ENCODE results near the gene PUDP. TPM values are rescaled to one million over a fixed set of nuclear protein-coding genes. Genes with fewer than 3 reads are reported as not detected.

Gene PUDP
- total RNA-seq, 2 donors from 2014 or later, result 17.2 to 27.0 TPM

DNA sequence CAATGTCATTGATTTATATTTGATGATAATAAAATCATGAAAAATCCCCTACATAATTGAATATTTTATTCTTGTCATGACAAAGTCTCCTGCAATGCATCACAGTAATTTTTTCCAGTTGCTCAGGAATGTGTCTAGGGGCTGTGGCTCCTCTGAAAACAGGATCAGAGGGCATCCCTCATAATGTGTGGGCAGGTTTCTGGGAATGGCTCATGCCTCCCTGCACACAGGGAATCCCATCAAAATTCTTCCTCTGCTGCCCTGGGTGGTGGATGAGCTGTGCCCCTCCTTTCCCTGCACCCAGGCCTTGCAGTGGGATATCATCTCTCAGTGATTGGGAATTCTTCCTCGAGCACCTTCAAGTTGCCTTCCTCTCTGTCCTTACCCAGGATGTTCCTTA is 20.4 kb upstream of the PUDP start:
- H3K36me3 ChIP-seq, result no peaks in the 10 kb centered on the region
- no peaks in the 10 kb centered on the region for H3K27me3 ChIP-seq
- no peak for TF ChIP-seq CTCF (IDR thresholded peaks at IDR 0.05)
- H3K4me1 ChIP-seq, result no peaks in the 10 kb centered on the region
- H3K27ac ChIP-seq, result no peak overlapping the region
- H3K9me3 ChIP-seq, result peaks cover 0 to 9% of the 10 kb centered on the region in 2 donors
- DNase-seq (ENCODE audit: low spot score), result no peak
- H3K4me3 ChIP-seq, result no peak overlapping the region

GRCh38 chrX:7164174-7164573 is 16.2 kb upstream of the PUDP start:
- Histone ChIP-seq H3K27me3 (no peaks in the 10 kb centered on the region), H3K4me1 (no peaks in the 10 kb centered on the region), H3K36me3 (no peaks in the 10 kb centered on the region), H3K9me3 (peaks cover 0 to 7% of the 10 kb centered on the region in 2 donors), H3K27ac (no peak overlapping the region), H3K4me3 (no peak overlapping the region)
- TF ChIP-seq CTCF (IDR thresholded peaks at IDR 0.05), result no peak
- no peak for DNase-seq (ENCODE audit: low spot score)

GRCh38 chrX:7163146-7163677 is 15.3 kb upstream of the PUDP start:
- no peak overlapping the region for H3K4me3 ChIP-seq
- no peaks in the 10 kb centered on the region for H3K36me3 ChIP-seq
- no peaks in the 10 kb centered on the region for H3K4me1 ChIP-seq
- no peak overlapping the region for H3K27ac ChIP-seq
- no peaks in the 10 kb centered on the region for H3K9me3 ChIP-seq
- no peaks in the 10 kb centered on the region for H3K27me3 ChIP-seq
- TF ChIP-seq CTCF (IDR thresholded peaks at IDR 0.05), result no peak
- DNase-seq (ENCODE audit: low spot score), result no peak

GRCh38 chrX:7159149-7159861 is 11.4 kb upstream of the PUDP start:
- Histone ChIP-seq H3K4me3 (no peak overlapping the region), H3K9me3 (no peaks in the 10 kb centered on the region), H3K36me3 (no peaks in the 10 kb centered on the region), H3K27me3 (no peaks in the 10 kb centered on the region), H3K27ac (no peak overlapping the region), H3K4me1 (no peaks in the 10 kb centered on the region)
- TF ChIP-seq CTCF (IDR thresholded peaks at IDR 0.05), result no peak
- no peak for DNase-seq (ENCODE audit: low spot score)

DNA sequence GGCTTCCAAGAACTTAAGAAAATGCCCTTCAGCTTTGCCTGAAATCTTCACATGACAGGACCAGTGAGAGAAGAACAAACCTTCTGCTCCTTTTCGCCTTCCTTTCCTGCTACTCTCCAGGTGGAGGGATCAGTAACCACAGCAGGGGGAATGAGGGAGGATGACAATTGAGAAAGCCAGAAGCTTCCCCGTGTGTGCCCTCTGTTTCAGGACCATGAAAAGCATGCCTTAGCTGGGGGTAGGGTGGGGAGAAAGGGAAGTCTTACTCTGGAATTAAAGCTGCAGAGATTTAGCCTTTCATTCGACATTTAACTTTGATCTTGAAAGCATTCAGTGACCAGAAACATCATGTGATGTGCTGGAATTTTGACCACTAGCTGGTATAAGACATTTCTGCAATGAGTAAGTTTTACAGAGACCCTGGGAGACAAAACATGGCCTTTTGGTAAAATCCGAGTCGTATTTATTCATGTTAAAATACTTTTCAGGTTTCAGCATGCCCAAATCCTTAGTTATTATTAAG is 10.6 kb upstream of the PUDP start:
- no peak for DNase-seq (ENCODE audit: low spot score)
- Histone ChIP-seq H3K27me3 (no peaks in the 10 kb centered on the region), H3K9me3 (no peaks in the 10 kb centered on the region), H3K4me1 (no peaks in the 10 kb centered on the region), H3K4me3 (no peak overlapping the region), H3K27ac (no peak overlapping the region), H3K36me3 (no peaks in the 10 kb centered on the region)
- TF ChIP-seq CTCF (IDR thresholded peaks at IDR 0.05), result no peak
